ENCODE results near the gene ELAC2.

Gene ELAC2

DNA sequence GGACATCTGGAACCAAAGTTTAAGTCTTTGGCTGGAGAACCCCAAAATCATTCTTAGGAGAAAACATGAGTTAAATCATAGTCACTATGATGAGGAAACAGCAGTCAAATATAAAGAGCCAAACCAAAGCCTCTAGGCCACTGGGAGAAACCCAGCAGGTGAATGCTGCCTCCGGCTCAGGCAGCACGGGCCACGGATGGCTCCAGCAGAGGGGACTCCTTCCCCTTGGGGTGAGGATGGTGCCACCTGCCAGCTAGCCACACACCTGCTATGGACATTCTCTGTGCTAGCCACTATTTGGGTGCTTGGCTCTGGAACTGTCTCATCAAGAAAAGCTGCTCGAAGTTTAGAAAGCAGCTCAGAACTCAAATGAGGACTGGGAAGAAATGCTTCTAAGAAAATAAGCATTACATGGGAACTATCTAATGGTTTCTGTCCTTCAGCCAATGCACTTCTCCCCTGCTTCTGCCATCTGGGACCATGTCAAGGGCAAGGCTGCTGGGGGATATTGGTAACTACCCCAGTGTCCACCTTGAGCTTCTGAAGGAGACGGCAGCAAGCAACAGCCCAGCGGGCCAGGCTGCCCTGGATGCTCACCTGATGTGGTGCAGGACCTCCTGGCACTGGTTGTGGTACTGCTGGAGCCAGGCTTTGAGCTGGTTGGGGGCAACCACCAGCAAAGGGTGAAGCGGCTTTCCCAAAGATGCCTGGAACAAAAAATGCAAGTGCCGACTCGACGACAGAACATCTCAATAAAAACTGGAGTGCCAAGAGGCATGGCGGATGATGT is 22.5 kb downstream of the ELAC2 start:
- H3K4me1 ChIP-seq (ENCODE audit: control insufficient read depth, insufficient read depth, low read length): no peaks in the 10 kb centered on the region
- H3K36me3 ChIP-seq (ENCODE audit: control insufficient read depth, insufficient read depth, low read length): peaks cover 70% of the 10 kb centered on the region
- H3K9ac ChIP-seq (ENCODE audit: low read length): no peak overlapping the region
- no peaks in the 10 kb centered on the region for H3K27me3 ChIP-seq (ENCODE audit: control insufficient read depth, insufficient read depth, low read length)
- H3K4me3 ChIP-seq (ENCODE audit: low read length): no peak overlapping the region
- no peak overlapping the region for H3K27ac ChIP-seq (ENCODE audit: low read depth, low read length)

DNA sequence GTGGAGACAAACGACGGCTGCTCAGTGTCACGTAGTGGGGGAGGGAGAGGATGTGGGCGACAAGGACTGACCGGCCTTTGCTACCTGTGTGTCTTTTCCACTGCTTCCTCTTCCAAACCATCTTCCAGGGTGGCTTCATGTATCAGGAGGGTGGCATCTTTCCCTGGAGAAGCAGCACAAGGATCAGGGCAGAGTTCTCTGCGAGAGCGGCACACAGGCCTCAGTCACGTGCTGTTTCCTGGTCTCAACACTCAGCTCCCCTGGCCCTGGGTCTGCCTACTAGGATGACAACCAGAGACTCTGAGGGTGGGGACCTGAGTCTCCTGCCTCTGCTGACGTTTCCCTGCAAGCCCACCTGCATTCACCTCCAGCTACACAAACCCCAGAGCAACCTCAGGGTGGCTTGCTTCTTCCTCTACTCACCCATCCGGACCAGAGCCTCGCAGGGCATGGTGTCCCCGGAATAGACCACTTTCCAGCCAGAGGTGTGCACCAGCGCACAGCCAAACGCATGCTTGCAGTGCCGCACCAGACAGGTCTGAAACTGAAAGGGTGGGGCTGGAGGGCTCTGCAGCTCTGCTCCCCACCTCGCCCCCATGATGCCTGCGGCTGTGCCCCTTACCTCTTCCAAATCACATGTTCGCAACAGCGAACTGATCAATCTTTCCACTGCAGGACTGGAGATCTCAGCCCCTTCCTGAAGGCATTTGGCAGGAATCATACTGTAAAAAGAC is 23.3 kb downstream of the ELAC2 start:
- H3K4me1 ChIP-seq (ENCODE audit: control insufficient read depth, insufficient read depth, low read length): no peaks in the 10 kb centered on the region
- peaks cover 68% of the 10 kb centered on the region for H3K36me3 ChIP-seq (ENCODE audit: control insufficient read depth, insufficient read depth, low read length)
- H3K27ac ChIP-seq (ENCODE audit: low read depth, low read length): no peak overlapping the region
- no peak overlapping the region for H3K4me3 ChIP-seq (ENCODE audit: low read length)
- H3K9ac ChIP-seq (ENCODE audit: low read length): no peak overlapping the region
- no peaks in the 10 kb centered on the region for H3K27me3 ChIP-seq (ENCODE audit: control insufficient read depth, insufficient read depth, low read length)

DNA sequence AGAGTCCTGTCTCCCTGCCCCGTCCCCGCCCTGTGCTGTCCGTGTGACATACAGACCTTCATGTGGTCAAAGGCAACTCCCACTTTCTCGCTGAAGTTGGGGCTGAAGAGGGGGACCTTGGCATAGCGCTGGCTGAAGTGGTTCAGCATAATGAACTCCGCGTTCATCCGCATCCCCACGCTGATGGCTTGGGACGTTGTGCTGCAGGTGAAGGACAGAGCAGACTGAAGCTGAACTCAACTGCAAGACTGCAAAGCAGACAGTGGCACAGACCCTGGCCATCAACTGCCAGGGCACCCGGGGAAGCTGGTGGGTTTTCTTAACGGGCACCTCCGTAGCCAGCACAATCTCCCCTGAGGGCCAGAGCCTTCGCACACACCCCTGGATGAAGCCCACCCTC is 24.2 kb downstream of the ELAC2 start:
- Histone ChIP-seq H3K36me3 (ENCODE audit: control insufficient read depth, insufficient read depth, low read length) (peaks cover 61% of the 10 kb centered on the region), H3K27me3 (ENCODE audit: control insufficient read depth, insufficient read depth, low read length) (no peaks in the 10 kb centered on the region), H3K9ac (ENCODE audit: low read length) (no peak overlapping the region), H3K4me3 (ENCODE audit: low read length) (no peak overlapping the region), H3K27ac (ENCODE audit: low read depth, low read length) (no peak overlapping the region), H3K4me1 (ENCODE audit: control insufficient read depth, insufficient read depth, low read length) (no peaks in the 10 kb centered on the region)

DNA sequence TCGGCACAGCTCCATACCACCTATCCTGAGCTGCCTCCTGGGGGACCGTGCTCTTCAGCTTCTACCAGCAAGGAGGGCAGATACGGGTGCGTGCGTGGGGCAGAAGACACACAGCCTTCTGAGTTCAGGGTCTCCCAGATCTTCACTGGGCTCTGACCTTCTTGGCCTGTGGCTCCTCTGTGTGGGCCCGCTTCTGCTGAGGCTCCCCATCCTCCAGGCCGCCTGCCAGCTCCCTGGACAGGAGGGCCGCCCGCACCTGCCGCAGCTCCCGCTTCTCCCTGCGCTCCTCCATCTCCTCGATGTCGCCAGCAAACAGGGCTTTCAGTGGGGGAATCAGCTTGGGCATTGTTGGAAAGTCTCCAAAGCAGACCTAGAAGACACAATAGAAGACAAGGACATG is 25.2 kb downstream of the ELAC2 start:
- no peak overlapping the region for H3K4me3 ChIP-seq (ENCODE audit: low read length)
- peaks cover 52% of the 10 kb centered on the region for H3K36me3 ChIP-seq (ENCODE audit: control insufficient read depth, insufficient read depth, low read length)
- no peak overlapping the region for H3K9ac ChIP-seq (ENCODE audit: low read length)
- no peaks in the 10 kb centered on the region for H3K27me3 ChIP-seq (ENCODE audit: control insufficient read depth, insufficient read depth, low read length)
- no peak overlapping the region for H3K27ac ChIP-seq (ENCODE audit: low read depth, low read length)
- H3K4me1 ChIP-seq (ENCODE audit: control insufficient read depth, insufficient read depth, low read length): no peaks in the 10 kb centered on the region

DNA sequence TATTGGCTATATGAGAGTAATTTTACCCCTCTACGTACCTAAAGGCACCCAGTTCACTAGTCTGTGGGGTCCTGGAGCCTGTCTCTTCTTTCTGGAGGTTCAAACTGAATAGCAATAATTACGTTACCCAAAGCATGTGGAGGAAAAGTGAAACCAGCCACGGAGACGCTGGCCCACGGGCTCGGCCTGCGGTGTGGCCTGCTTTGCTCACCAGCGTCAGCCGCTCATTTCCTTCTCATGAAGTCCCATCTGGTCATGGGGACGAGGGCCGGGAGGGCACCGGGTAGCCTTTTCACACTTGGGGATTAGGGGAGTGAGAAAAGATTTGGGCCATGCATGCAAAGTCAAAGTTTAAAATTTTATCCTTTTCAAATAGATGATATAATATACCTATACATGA is 26.9 kb downstream of the ELAC2 start:
- Histone ChIP-seq H3K27me3 (ENCODE audit: control insufficient read depth, insufficient read depth, low read length) (no peaks in the 10 kb centered on the region), H3K4me3 (ENCODE audit: low read length) (no peak overlapping the region), H3K9ac (ENCODE audit: low read length) (no peak overlapping the region), H3K27ac (ENCODE audit: low read depth, low read length) (no peak overlapping the region), H3K4me1 (ENCODE audit: control insufficient read depth, insufficient read depth, low read length) (no peaks in the 10 kb centered on the region), H3K36me3 (ENCODE audit: control insufficient read depth, insufficient read depth, low read length) (peaks cover 35% of the 10 kb centered on the region)

DNA sequence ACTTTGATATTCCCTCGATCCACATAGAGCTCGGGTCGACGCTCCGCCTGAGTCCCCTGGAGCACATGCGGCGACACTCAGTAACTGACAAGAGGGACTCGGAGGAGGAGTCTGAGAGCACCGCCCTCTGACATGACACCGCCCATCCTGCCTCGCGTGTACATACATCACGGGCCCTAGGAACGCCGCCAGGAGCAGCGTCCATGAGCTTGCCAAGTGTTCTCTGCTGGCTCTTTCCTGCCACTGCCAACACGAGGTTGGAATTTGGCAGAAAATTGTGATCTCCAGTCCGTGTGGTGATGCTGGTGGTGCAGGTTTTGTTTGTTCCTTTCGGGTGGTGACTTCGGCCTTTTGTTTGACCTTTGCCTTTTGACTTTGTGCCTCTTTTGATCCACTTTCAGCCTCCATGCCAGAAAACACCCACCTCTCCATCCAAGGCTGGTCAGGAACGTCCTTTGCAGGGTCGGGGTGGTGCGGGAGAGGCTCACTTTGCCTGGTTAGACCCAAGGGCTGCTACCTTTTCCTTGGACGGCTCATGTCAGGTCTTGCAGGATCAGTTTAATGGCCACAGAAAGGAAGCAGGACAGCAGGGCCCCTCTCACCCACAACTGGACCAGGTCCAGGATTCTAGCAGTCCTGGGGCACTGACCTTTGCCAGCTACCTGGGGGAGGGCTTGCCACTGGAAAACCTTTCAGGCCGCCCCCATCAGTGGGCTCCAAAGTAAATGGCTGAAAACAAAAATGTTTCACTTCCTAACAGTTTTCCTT is 27.6 kb downstream of the ELAC2 start:
- Histone ChIP-seq H3K27me3 (ENCODE audit: control insufficient read depth, insufficient read depth, low read length) (no peaks in the 10 kb centered on the region), H3K36me3 (ENCODE audit: control insufficient read depth, insufficient read depth, low read length) (peaks cover 29% of the 10 kb centered on the region), H3K9ac (ENCODE audit: low read length) (no peak overlapping the region), H3K4me1 (ENCODE audit: control insufficient read depth, insufficient read depth, low read length) (no peaks in the 10 kb centered on the region), H3K4me3 (ENCODE audit: low read length) (no peak overlapping the region), H3K27ac (ENCODE audit: low read depth, low read length) (no peak overlapping the region)

DNA sequence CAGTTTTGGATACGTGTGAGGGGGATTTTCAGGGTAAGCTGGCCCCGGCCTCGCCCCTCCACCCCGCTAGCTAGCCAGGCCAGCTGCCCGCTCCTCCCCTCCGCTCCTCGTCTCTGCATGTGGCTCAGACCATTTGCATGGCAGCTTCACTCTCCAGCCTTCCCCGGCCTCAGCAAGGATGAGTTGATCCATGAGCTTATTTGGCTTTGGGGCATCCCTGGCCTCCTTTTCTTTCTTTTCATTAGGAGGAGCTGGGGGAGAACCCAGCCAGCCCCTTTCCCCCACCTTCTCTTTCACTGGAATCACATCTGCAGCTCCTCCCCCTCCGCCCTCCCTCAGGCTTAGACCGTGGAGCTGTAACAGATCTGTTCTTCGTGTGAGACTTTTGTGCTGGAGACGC is 30.7 kb downstream of the ELAC2 start:
- Histone ChIP-seq H3K27me3 (ENCODE audit: control insufficient read depth, insufficient read depth, low read length) (no peaks in the 10 kb centered on the region), H3K4me3 (ENCODE audit: low read length) (no peak overlapping the region), H3K36me3 (ENCODE audit: control insufficient read depth, insufficient read depth, low read length) (peaks cover 3% of the 10 kb centered on the region), H3K9ac (ENCODE audit: low read length) (no peak overlapping the region), H3K27ac (ENCODE audit: low read depth, low read length) (no peak overlapping the region), H3K4me1 (ENCODE audit: control insufficient read depth, insufficient read depth, low read length) (no peaks in the 10 kb centered on the region)

DNA sequence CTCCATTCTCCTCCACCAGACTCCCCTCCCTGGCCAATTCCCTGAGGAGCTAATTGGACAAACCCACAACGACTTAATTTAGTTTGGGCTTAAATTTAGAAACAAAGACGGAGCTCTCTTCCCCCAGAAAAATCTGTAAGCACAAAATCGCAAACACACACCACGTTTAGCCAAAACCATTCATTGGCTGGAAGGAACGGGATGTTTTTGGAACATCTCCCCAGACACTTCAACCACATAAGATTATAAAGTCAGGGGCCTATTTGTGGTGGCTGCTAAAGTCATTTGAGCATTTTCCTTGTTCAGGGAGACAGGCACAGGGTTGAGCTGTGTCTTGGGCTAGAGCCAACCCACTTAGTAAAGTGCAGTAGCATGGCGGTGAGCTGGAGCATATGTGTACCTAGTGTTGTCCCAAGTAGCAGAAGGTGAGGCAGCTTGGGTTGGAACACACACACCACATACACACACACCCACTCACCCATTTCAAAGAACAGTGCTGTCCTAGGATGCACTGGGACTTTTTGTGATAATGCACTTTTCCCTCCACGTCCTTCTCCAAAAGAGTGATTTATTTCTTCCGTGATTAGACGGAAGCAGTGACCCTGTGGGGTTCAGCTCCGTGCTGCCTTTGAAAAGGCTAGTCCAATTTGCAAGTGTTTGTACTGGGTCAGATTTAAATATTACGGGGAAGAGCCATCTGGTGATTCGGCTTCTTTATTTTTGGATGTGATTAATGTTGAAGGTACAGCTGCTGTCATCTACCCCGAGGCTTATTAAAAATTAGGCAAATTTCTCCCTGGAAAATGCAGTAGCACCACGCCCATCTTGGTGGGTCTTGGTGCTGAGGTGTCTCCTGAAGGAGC is 32.2 kb downstream of the ELAC2 start:
- Histone ChIP-seq H3K27me3 (ENCODE audit: control insufficient read depth, insufficient read depth, low read length) (no peaks in the 10 kb centered on the region), H3K4me1 (ENCODE audit: control insufficient read depth, insufficient read depth, low read length) (no peaks in the 10 kb centered on the region), H3K9ac (ENCODE audit: low read length) (no peak overlapping the region), H3K4me3 (ENCODE audit: low read length) (no peak overlapping the region), H3K36me3 (ENCODE audit: control insufficient read depth, insufficient read depth, low read length) (no peaks in the 10 kb centered on the region), H3K27ac (ENCODE audit: low read depth, low read length) (no peak overlapping the region)

DNA sequence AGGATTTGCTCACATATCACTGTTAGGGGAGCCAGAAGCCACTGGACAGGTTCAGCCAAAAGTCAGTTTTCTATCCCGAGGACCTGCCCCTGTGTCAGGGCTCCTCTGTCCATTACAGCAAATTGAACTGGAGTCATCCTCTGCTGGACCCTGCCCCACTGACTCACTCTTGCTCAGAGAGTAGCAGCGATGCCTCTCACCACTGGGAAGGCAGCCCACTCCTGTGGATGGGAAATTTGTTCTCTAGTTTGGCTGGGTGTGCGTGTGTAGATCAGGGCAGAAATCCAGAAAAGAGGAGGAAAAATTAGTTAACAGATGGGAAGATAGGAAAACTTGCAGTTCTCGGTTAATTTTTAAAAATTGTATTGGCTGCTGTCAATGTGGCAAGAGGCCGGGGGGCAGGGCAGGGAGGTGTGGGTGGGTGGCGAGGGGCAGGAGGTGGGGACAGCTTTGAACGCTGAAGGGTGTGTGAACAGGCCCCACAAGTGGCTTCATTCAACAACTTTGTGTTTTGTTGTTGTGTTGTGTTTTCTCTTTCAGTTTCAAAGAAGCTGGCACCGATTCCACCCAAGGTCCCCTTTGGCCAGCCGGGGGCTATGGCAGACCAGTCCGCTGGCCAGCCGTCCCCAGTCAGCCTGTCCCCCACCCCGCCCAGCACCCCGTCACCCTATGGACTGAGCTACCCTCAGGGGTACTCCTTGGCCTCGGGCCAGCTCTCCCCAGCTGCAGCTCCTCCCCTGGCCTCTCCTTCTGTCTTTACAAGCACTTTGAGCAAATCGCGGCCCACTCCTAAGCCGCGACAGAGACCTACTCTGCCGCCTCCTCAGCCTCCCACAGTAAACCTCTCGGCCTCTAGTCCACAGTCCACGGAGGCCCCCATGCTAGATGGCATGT is 33.6 kb downstream of the ELAC2 start:
- Histone ChIP-seq H3K9ac (ENCODE audit: low read length) (no peak overlapping the region), H3K4me1 (ENCODE audit: control insufficient read depth, insufficient read depth, low read length) (no peaks in the 10 kb centered on the region), H3K27ac (ENCODE audit: low read depth, low read length) (peak overlapping the region; percentile 27), H3K4me3 (ENCODE audit: low read length) (peak overlapping the region; percentile 6), H3K36me3 (ENCODE audit: control insufficient read depth, insufficient read depth, low read length) (no peaks in the 10 kb centered on the region), H3K27me3 (ENCODE audit: control insufficient read depth, insufficient read depth, low read length) (no peaks in the 10 kb centered on the region)

DNA sequence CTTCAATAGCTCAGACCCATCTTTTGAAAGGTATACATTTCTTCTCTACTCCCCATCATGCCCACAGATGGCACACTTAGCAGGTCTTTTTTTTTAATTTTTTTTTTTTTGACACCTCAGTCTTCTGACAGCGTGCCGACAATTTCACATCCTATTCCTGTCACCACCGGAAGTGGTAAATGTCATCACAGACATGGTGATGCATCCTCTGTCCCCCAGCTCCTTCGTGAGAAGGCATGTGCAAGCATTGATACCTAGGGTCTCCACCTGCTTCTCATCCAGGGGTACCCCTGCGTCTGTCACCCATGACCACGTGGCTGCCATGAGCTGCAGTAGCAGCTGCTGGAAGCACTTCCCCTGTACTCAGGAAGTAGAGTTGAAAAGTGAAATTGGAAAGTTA is 35.6 kb downstream of the ELAC2 start:
- Histone ChIP-seq H3K4me3 (ENCODE audit: low read length) (no peak overlapping the region), H3K27ac (ENCODE audit: low read depth, low read length) (no peak overlapping the region), H3K36me3 (ENCODE audit: control insufficient read depth, insufficient read depth, low read length) (no peaks in the 10 kb centered on the region), H3K9ac (ENCODE audit: low read length) (no peak overlapping the region), H3K4me1 (ENCODE audit: control insufficient read depth, insufficient read depth, low read length) (no peaks in the 10 kb centered on the region), H3K27me3 (ENCODE audit: control insufficient read depth, insufficient read depth, low read length) (no peaks in the 10 kb centered on the region)

DNA sequence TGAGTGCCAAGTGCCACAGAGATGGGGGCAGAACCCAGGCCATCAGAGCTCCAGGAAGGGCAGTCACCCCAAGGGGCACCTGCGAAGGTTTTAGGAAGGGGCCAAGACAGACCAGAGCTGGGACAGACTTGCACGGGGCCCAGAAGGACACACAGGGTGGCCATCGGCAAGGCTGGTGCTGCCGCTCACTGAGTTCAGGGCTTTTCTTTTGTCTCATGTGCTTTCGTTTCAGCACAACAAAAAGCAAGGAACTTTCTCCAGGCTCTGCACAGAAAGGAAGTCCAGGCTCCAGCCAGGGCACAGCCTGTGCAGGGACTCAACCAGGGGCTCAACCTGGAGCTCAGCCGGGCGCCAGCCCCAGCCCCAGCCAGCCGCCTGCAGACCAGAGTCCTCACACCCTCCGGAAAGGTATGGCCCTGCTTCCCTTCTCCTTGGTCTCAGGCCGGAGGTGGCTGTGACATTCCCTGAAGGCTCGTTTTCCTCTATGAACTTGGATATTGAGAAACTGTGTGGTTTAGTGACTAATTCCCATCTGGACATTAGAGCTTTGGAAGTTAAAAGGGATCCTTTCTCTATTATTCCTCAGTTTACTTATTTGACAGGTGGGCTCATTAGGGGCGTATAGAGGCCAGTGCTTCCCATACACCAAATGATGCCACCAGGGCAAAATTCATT is 37.9 kb downstream of the ELAC2 start:
- Histone ChIP-seq H3K4me1 (ENCODE audit: control insufficient read depth, insufficient read depth, low read length) (no peaks in the 10 kb centered on the region), H3K4me3 (ENCODE audit: low read length) (no peak overlapping the region), H3K36me3 (ENCODE audit: control insufficient read depth, insufficient read depth, low read length) (no peaks in the 10 kb centered on the region), H3K27me3 (ENCODE audit: control insufficient read depth, insufficient read depth, low read length) (no peaks in the 10 kb centered on the region), H3K9ac (ENCODE audit: low read length) (no peak overlapping the region), H3K27ac (ENCODE audit: low read depth, low read length) (no peak overlapping the region)
